Hepatocyte (in vitro differentiated cells): Measurements from ENCODE around the gene ARHGEF35. TPM values are rescaled to one million over a fixed set of nuclear protein-coding genes. Genes with fewer than 3 reads are reported as not detected.
"Not testable (repeated sequence)": the region's sequence is repeated elsewhere in the genome, so short reads cannot be mapped to it uniquely, and the experiment has no call there.

ENCODE experiments used
- DNase-seq: peaks from one replicate; pipeline ENCODE4 v3.0.0-alpha.2; 2016; ENCODE audit warnings: low spot score
- H2AFZ ChIP-seq: fragments of 200-600 bp; sonication (generic); 2 replicates; pipeline ENCODE4 v1.6.0; 2016; ENCODE audit warnings: antibody characterized with exemption, mild to moderate bottlenecking
- H3K27ac ChIP-seq: fragments of 200-600 bp; sonication (generic); 2 replicates; pipeline ENCODE4 v1.5.1; 2016; ENCODE audit warnings: mild to moderate bottlenecking
- H3K27me3 ChIP-seq: fragments of 200-600 bp; sonication (generic); 2 replicates; pipeline ENCODE4 v1.6.1; 2016
- H3K36me3 ChIP-seq: fragments of 200-600 bp; sonication (generic); replicated peaks from 2 replicates; pipeline ENCODE4 v1.5.1; 2016; ENCODE audit warnings: low read depth; ENCODE audit not compliant: insufficient read depth
- H3K4me1 ChIP-seq: fragments of 200-600 bp; sonication (generic); 2 replicates; pipeline ENCODE4 v1.5.1; 2016; ENCODE audit warnings: mild to moderate bottlenecking, moderate library complexity; ENCODE audit not compliant: insufficient read depth
- H3K4me2 ChIP-seq: fragments of 200-600 bp; sonication (generic); 2 replicates; pipeline ENCODE4 v1.6.0; 2016
- H3K4me3 ChIP-seq: fragments of 200-600 bp; sonication (generic); 2 replicates; pipeline ENCODE4 v1.5.1; 2016; ENCODE audit warnings: mild to moderate bottlenecking
- H3K79me2 ChIP-seq: fragments of 200-600 bp; sonication (generic); 2 replicates; pipeline ENCODE4 v1.6.0; 2017; ENCODE audit warnings: mild to moderate bottlenecking
- H3K9me2 ChIP-seq: fragments of 200-600 bp; sonication (generic); replicated peaks from 2 replicates; pipeline ENCODE4 v1.6.0; 2017; ENCODE audit warnings: mild to moderate bottlenecking; ENCODE audit not compliant: insufficient read depth
- H3K9me3 ChIP-seq: fragments of 200-600 bp; sonication (generic); 2 replicates; pipeline ENCODE4 v1.5.1; 2016; ENCODE audit warnings: low read depth, mild to moderate bottlenecking
- H4K20me1 ChIP-seq: fragments of 200-600 bp; sonication (generic); 2 replicates; pipeline ENCODE4 v1.6.0; 2016; ENCODE audit warnings: mild to moderate bottlenecking; ENCODE audit not compliant: insufficient read depth, poor library complexity, severe bottlenecking
- WGBS: methylation state at CpG from one replicate; pipeline ENCODE4 v1.1.6; 2016; ENCODE audit warnings: low lambda C conversion rate; ENCODE audit errors: missing lambda C conversion rate; 5-methylcytosine and 5-hydroxymethylcytosine counted together
- polyA plus RNA-seq: library from polyadenylated mRNA; unstranded; fragments of >200 nt; fragmentation: Nextera tagmentation; extraction: Ambion mirVana; gene quantifications from 2 replicates; pipeline ENCODE4 v1.2.1, GENCODE V29; 2016
- total RNA-seq: library from RNA; depleted of rRNA; stranded (reverse); fragments of >200 nt; gene quantifications from 2 replicates; pipeline ENCODE4 v1.2.3, GENCODE V29; 2014

Gene ARHGEF35
- total and polyA plus RNA-seq, 2 experiments from 2014 or later, result 16.4 to 17.1 TPM

- H4K20me1 ChIP-seq, H3K4me1 ChIP-seq, H3K27me3 ChIP-seq, H3K4me3 ChIP-seq, H3K4me2 ChIP-seq, H2AFZ ChIP-seq, H3K9me3 ChIP-seq, H3K9me2 ChIP-seq, DNase-seq, H3K36me3 ChIP-seq, H3K79me2 ChIP-seq, H3K27ac ChIP-seq: not testable (repeated sequence)
Observed at GRCh38 chr7:144220531-144220930, 24.9 kb upstream of the ARHGEF35 start.

GRCh38 chr7:144219149-144219548 is 23.5 kb upstream of the ARHGEF35 start:
- H3K36me3 ChIP-seq, H3K9me2 ChIP-seq, H3K27me3 ChIP-seq, H3K27ac ChIP-seq, DNase-seq, H3K4me3 ChIP-seq, H3K4me2 ChIP-seq, H3K9me3 ChIP-seq, H3K4me1 ChIP-seq, H3K79me2 ChIP-seq, H2AFZ ChIP-seq, H4K20me1 ChIP-seq: not testable (repeated sequence)
- WGBS, result 100% methylated on average over 1 of the region's 4 CpGs

DNA sequence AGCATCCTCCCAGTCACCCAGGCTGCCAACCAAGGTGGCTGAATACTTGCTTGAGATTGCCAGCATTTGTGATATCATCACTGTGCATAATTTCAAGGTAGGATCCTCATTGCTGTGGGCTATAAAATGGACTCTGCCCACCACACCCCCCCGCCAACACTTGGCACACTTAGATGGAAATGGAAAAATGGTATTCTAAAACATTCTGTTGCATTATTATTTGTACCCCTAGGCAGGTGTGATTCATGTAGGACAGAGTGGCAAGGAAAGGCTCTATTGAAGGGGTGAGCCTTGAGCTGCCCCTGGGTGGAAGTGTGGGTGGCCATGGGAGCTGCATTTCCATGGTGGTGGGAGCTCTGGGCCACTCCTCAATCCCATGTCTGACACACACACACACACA is 22.9 kb upstream of the ARHGEF35 start:
- H3K9me2 ChIP-seq, H4K20me1 ChIP-seq, H3K79me2 ChIP-seq, DNase-seq, H3K4me3 ChIP-seq, H3K27me3 ChIP-seq, H3K27ac ChIP-seq, H3K4me1 ChIP-seq, H3K9me3 ChIP-seq, H2AFZ ChIP-seq, H3K4me2 ChIP-seq, H3K36me3 ChIP-seq: not testable (repeated sequence)
- WGBS, result 100% methylated on average over 1 of the region's 1 CpG

DNA sequence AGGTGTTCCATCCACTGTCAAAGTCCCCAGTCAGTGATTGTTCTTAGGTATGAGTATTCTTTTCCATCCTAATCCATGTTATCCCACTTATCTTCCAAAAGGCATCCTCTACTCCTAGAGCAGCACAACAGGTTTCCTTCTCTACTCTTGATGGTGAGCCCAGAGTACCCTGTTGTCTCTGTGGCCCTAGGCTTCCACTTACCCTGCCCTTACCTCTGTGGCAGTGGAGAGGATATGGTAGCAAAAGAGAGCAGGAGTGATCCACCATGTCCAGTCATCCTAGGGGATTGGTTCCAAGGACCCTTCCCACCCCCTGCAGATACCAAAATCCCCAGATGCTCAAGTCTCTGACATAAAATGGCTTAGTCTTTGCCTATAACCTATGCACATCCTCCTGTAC is 21.6 kb upstream of the ARHGEF35 start:
- not testable (repeated sequence) for H3K36me3 ChIP-seq, H3K27ac ChIP-seq

GRCh38 chr7:144205306-144205705 is 9.7 kb upstream of the ARHGEF35 start:
- not testable (repeated sequence) for DNase-seq, H3K9me2 ChIP-seq, H3K4me2 ChIP-seq, H4K20me1 ChIP-seq, H3K4me1 ChIP-seq, H3K4me3 ChIP-seq, H3K36me3 ChIP-seq, H2AFZ ChIP-seq, H3K79me2 ChIP-seq, H3K27ac ChIP-seq, H3K9me3 ChIP-seq, H3K27me3 ChIP-seq
- no CpG with 5 or more reads among the region's 5 CpGs for WGBS

More for the DNA sequence above, 21.6 kb upstream of the ARHGEF35 start:
- H4K20me1 ChIP-seq, H3K9me2 ChIP-seq, DNase-seq, H3K4me3 ChIP-seq, H3K4me1 ChIP-seq, H2AFZ ChIP-seq, H3K4me2 ChIP-seq, H3K27me3 ChIP-seq, H3K79me2 ChIP-seq, H3K9me3 ChIP-seq: not testable (repeated sequence)

DNA sequence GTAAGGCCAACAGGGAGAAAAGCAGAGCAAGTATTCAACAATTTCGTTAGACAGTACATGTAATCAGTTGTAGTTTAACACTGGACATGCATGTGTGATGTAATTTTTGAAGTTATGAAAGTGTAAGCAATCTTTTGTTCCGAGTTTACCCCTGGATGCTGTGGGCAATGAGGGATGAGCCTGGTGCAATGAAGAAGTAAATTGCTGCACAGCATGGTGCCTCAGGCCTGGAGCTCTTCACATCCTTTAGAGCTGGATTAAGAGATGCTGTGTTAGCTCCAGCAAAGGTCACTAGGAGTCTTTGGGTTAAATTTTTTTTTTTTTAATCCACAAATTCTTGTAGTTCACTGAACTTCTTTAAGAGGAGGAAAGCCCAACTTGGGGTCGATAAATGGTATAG is 7.5 kb upstream of the ARHGEF35 start:
- not testable (repeated sequence) for H2AFZ ChIP-seq, H3K79me2 ChIP-seq, H3K9me2 ChIP-seq, H3K4me3 ChIP-seq, H4K20me1 ChIP-seq, H3K27ac ChIP-seq, H3K9me3 ChIP-seq, DNase-seq, H3K4me1 ChIP-seq, H3K4me2 ChIP-seq, H3K36me3 ChIP-seq, H3K27me3 ChIP-seq
- no CpG with 5 or more reads among the region's 3 CpGs for WGBS

DNA sequence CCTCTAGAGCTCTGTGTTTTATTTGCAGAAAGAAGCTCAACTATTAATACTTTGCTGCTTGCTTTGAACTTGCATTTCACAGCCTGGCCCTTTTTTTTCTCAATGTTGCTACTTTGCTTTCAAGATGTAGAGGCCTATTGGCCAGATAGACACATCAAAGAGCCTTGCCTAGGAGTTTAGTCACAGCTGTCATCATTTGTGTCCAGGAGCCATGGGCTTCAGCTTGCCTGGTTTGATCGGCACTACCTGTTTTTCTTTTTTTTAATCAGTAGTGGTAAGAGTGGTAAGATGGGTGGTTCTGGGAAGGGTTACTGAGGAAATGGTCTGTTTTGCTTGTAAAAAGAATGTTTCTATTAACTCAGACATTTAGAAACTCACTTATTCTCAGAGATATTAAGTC is 6.3 kb upstream of the ARHGEF35 start:
- not testable (repeated sequence) for DNase-seq, H3K4me2 ChIP-seq, H3K79me2 ChIP-seq, H3K9me2 ChIP-seq, H4K20me1 ChIP-seq, H3K9me3 ChIP-seq, H3K4me3 ChIP-seq, H2AFZ ChIP-seq, H3K27ac ChIP-seq, H3K4me1 ChIP-seq, H3K36me3 ChIP-seq, H3K27me3 ChIP-seq
- whole genome bisulfite sequencing, result no CpG with 5 or more reads among the region's 1 CpG

DNA sequence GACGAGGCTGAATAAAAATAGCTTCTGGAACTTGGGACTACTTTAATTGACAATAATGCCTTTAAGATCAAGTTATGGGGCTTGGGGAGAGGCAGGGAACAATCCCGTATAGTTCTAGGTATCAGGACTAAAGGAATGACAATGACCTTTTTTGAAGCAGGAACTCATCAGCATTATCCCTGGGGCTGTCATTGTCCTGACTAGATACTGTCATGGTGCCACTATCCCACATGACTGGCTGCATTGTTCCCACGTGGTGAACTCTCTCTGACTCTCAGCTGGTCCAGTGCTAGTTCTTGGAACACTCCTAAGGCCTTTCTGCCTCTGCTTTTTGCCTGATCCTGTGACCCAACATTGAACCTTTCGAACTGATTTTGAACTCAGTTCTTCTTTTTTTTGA is 3.3 kb upstream of the ARHGEF35 start:
- not testable (repeated sequence) for H3K4me2 ChIP-seq, H4K20me1 ChIP-seq, H3K4me1 ChIP-seq, H3K27ac ChIP-seq, H3K4me3 ChIP-seq, H3K36me3 ChIP-seq, H2AFZ ChIP-seq, H3K79me2 ChIP-seq, H3K9me2 ChIP-seq, H3K27me3 ChIP-seq, DNase-seq, H3K9me3 ChIP-seq
- 80% methylated on average over 3 of the region's 4 CpGs for WGBS

- not testable (repeated sequence) for H3K79me2 ChIP-seq, H3K36me3 ChIP-seq, H3K4me2 ChIP-seq, DNase-seq, H3K9me3 ChIP-seq, H3K27me3 ChIP-seq, H3K27ac ChIP-seq, H3K4me1 ChIP-seq, H4K20me1 ChIP-seq, H3K9me2 ChIP-seq, H3K4me3 ChIP-seq, H2AFZ ChIP-seq
- WGBS, result no CpG with 5 or more reads among the region's 6 CpGs
Observed at GRCh38 chr7:144194453-144194852, 1.2 kb downstream of the ARHGEF35 start.

DNA sequence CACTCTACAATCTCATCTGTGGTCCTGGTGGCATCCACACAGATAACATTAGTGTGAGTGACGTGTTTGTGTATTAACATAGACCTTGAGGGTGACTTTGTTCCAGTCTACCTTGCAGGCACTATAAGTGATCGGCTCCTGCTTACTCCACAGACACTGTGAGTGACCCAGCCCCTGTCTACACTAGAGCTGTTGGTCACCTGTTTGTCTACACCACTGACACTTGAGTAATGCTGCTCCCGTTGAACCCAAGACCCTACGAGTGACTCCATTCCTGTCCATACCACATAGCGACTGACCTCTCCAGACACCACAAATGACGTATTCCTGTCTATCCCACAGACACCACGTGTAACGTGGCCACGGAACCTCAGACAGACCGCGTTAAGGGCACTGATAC is 1.9 kb downstream of the ARHGEF35 start:
- not testable (repeated sequence) for H3K4me3 ChIP-seq, H4K20me1 ChIP-seq, H3K4me1 ChIP-seq, H3K27me3 ChIP-seq, H3K9me3 ChIP-seq, DNase-seq, H3K9me2 ChIP-seq, H3K4me2 ChIP-seq, H3K79me2 ChIP-seq, H3K27ac ChIP-seq, H3K36me3 ChIP-seq, H2AFZ ChIP-seq
- WGBS, result 96% methylated on average over 2 of the region's 11 CpGs
